ENCODE measurements around the gene FAM13A. TPM values are rescaled to one million over a fixed set of nuclear protein-coding genes. Genes with fewer than 3 reads are reported as not detected.

FAM13A gene
- total and polyA plus RNA-seq, 2 of the 8 experiments (the other 6 are each of a cell fraction or from before 2014, with no cell fraction given), result 7.1 to 16.5 TPM

DNA sequence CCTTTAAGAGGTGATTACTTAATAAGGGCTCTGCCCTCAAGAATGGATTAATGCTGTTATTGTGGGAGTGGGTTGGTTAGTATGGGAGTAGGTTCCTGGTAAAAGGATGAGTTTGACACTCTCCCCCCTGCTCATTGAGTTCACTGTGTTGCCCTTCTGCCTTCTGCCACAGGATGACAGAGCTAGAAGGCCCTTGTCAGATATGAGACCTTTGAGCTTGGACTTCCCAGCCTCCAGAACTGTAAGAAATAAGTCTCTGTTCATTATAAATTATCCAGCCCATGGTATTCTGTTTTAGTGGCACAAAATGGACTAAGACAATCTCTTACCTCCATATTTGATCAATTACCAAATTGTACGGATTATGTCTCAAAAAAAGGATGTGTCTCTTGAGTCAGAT is 245.1 kb downstream of the FAM13A start:
- H4K8ac ChIP-seq (ENCODE audit: extremely low read depth, insufficient read depth, low read length), result no peak overlapping the region
- H3K4ac ChIP-seq (replicated peaks; ENCODE audit: insufficient read length, low read depth, low read length), result no peak overlapping the region
- H3K56ac ChIP-seq (replicated peaks; ENCODE audit: insufficient read length, low read depth, low read length), result no peak overlapping the region
- ChIA-PET CTCF (ENCODE audit: partially characterized antibody) (interaction anchor here (12.6 kb wide), 1 partner anchor 211 kb away, joined by 224 read pairs; no protein-coding TSS in a partner anchor), POLR2A (ENCODE audit: partially characterized antibody) (interaction anchor here (0.6 kb wide), 1 partner anchor 1026 kb away, joined by 3 read pairs; no protein-coding TSS in a partner anchor)
- no peak for DNase-seq (ENCODE audit: low read depth in 1 of 2, low spot score in 2 of 2)
- H3K27ac ChIP-seq (ENCODE audit: low read depth, low read length), result no peak overlapping the region
- no peak overlapping the region for H4K91ac ChIP-seq (replicated peaks; ENCODE audit: insufficient read length, low read length)
- H3K14ac ChIP-seq (ENCODE audit: insufficient read length), result no peak overlapping the region
- no peak overlapping the region for H2BK15ac ChIP-seq (ENCODE audit: low read length)
- no peaks in the 10 kb centered on the region for H4K20me1 ChIP-seq (replicated peaks in 1 of 2; ENCODE audit: control insufficient read depth in 1 of 2, insufficient read depth in 2 of 2, low read length in 2 of 2)
- H4K5ac ChIP-seq (ENCODE audit: insufficient read length, low read depth, low read length), result no peak overlapping the region
- H2BK20ac ChIP-seq (ENCODE audit: low read length), result no peak overlapping the region
- H2AK5ac ChIP-seq (ENCODE audit: low read depth, low read length), result no peak overlapping the region
- no peak overlapping the region for H3K23ac ChIP-seq (ENCODE audit: insufficient read length)
- 95% methylated on average over 1 of the region's 1 CpG; no CpG with 5 or more reads in 1 of the 2 experiments for WGBS, 2 experiments (ENCODE audit: extremely low coverage in 1 of 2, insufficient coverage in 1 of 2, insufficient read length in 1 of 2, insufficient replicate concordance in 2 of 2, low coverage in 1 of 2, low lambda C conversion rate in 2 of 2, missing lambda C conversion rate in 1 of 2)
- H3K18ac ChIP-seq (ENCODE audit: extremely low read depth, low read length), result no peak overlapping the region
- H2BK120ac ChIP-seq (replicated peaks; ENCODE audit: low read depth, low read length), result no peak overlapping the region
- H3K4me3 ChIP-seq (ENCODE audit: extremely low read depth in 1 of 4, insufficient read depth in 2 of 4, low read depth in 3 of 4, low read length in 4 of 4), result no peak overlapping the region
- H2BK12ac ChIP-seq (ENCODE audit: low read depth, low read length), result no peak overlapping the region
- no peaks in the 10 kb centered on the region for H3K23me2 ChIP-seq (ENCODE audit: low read depth, low read length)
- no peaks in the 10 kb centered on the region for H3K9me3 ChIP-seq (ENCODE audit: insufficient read depth in 2 of 2, low read depth in 1 of 2, low read length in 1 of 2)
- H2BK5ac ChIP-seq (ENCODE audit: low read depth, low read length), result no peak overlapping the region
- no peaks in the 10 kb centered on the region for H3K27me3 ChIP-seq (replicated peaks in 1 of 4; ENCODE audit: control insufficient read depth in 3 of 4, extremely low read depth in 1 of 4, insufficient read depth in 3 of 4, low read length in 3 of 4)
- no peak for TF ChIP-seq TBP (IDR thresholded peaks at IDR 0.05; ENCODE audit: low read depth, low read length)
- no peaks in the 10 kb centered on the region for H3K79me2 ChIP-seq (ENCODE audit: control insufficient read depth in 1 of 2, insufficient read depth in 2 of 2, low read length in 2 of 2)
- no peaks in the 10 kb centered on the region for H3K79me1 ChIP-seq (ENCODE audit: low read depth, low read length)
- no peaks in the 10 kb centered on the region for H3K4me1 ChIP-seq (replicated peaks in 1 of 4; ENCODE audit: control insufficient read depth in 3 of 4, insufficient read depth in 4 of 4, low read length in 3 of 4)
- no peak overlapping the region for H3K9ac ChIP-seq (replicated peaks in 1 of 4; ENCODE audit: extremely low read depth in 1 of 4, low read depth in 3 of 4, low read length in 3 of 4)
- FAIRE-seq, result no peak
- no peaks in the 10 kb centered on the region for H3K36me3 ChIP-seq (ENCODE audit: control insufficient read depth in 2 of 4, insufficient read depth in 4 of 4, low read length in 3 of 4)
- no peak overlapping the region for H3K4me2 ChIP-seq (ENCODE audit: insufficient read depth in 1 of 2, low read depth in 2 of 2, low read length in 2 of 2)
- no peak overlapping the region for H2AFZ ChIP-seq (ENCODE audit: low read length)

Data from H1 (cell line).